Measurements from ENCODE around the gene L3HYPDH. TPM values are rescaled to one million over a fixed set of nuclear protein-coding genes. Genes with fewer than 3 reads are reported as not detected.

The L3HYPDH gene
- total and polyA plus RNA-seq, 12 donors: 7.5 to 16.6 (median 10.3) TPM

- no peak for TF ChIP-seq CTCF (IDR thresholded peaks at IDR 0.05)
- DNase-seq (no peak), ATAC-seq (peak in 1 of 8 donors; percentile 4)
- intact Hi-C loops (cut with DNase I): no loop called here
- Histone ChIP-seq H3K27me3 (no peaks in the 10 kb centered on the region), H3K4me3 (peak overlapping the region; percentile 78 to 96 (median 90)), H3K9me3 (no peaks in the 10 kb centered on the region), H3K27ac (peak overlapping the region in 9 of 10 donors; percentile 92 to 98 (median 96)), H3K4me1 (peaks cover 3 to 75% (median 55%) of the 10 kb centered on the region in 9 donors), H3K36me3 (peaks cover 0 to 26% (median 3%) of the 10 kb centered on the region in 9 donors)
- WGBS, 2 donors: 6% methylated on average over 16 of the region's 16 CpGs
Measured at GRCh38 chr14:59483363-59483762, 845 bp downstream of the L3HYPDH start.

- TF ChIP-seq CTCF (IDR thresholded peaks at IDR 0.05): no peak
- ATAC-seq (no peak), DNase-seq (peak in 1 of 2 donors; percentile 38)
- H3K27ac ChIP-seq: peak overlapping the region in 9 of 10 donors; percentile 92 to 98 (median 96)
- WGBS, 2 donors: 52 to 65% methylated on average over 6 of the region's 6 CpGs
- H3K4me3 ChIP-seq: peak overlapping the region; percentile 78 to 96 (median 90)
- intact Hi-C loops (cut with DNase I): no loop called here
- H3K4me1 ChIP-seq: peaks cover 3 to 69% (median 55%) of the 10 kb centered on the region in 9 donors
- H3K27me3 ChIP-seq: no peaks in the 10 kb centered on the region
- H3K9me3 ChIP-seq: no peaks in the 10 kb centered on the region
- H3K36me3 ChIP-seq: peaks cover 0 to 26% (median 0%) of the 10 kb centered on the region in 9 donors
Measured at GRCh38 chr14:59482541-59483331, 1.5 kb downstream of the L3HYPDH start.

- WGBS, 2 donors: 58 to 76% methylated on average over 2 of the region's 2 CpGs
- intact Hi-C loops (cut with DNase I): no loop called here
- H3K4me1 ChIP-seq: peaks cover 3 to 65% (median 55%) of the 10 kb centered on the region in 9 donors
- DNase-seq (no peak), ATAC-seq (no peak)
- H3K4me3 ChIP-seq: peak overlapping the region in 7 of 10 donors; percentile 78 to 96 (median 90)
- no peaks in the 10 kb centered on the region for H3K9me3 ChIP-seq
- no peak for TF ChIP-seq CTCF (IDR thresholded peaks at IDR 0.05)
- peak overlapping the region in 9 of 10 donors; percentile 16 to 98 (median 95) for H3K27ac ChIP-seq
- peaks cover 0 to 25% (median 0%) of the 10 kb centered on the region in 9 donors for H3K36me3 ChIP-seq
- H3K27me3 ChIP-seq: no peaks in the 10 kb centered on the region
Measured at GRCh38 chr14:59481871-59482540, 2.2 kb downstream of the L3HYPDH start.

GRCh38 chr14:59481407-59481806 is 2.8 kb downstream of the L3HYPDH start:
- intact Hi-C loops (cut with DNase I): no loop called here
- no peaks in the 10 kb centered on the region for H3K27me3 ChIP-seq
- ATAC-seq (no peak), DNase-seq (no peak)
- no peak for TF ChIP-seq CTCF (IDR thresholded peaks at IDR 0.05)
- peak overlapping the region in 1 of 10 donors; percentile 91 for H3K4me3 ChIP-seq
- WGBS, 2 donors: 94 to 97% methylated on average over 2 of the region's 2 CpGs
- peak overlapping the region in 3 of 10 donors; percentile 33 to 97 (median 92) for H3K27ac ChIP-seq
- H3K4me1 ChIP-seq: peaks cover 3 to 59% (median 52%) of the 10 kb centered on the region in 9 donors
- no peaks in the 10 kb centered on the region for H3K9me3 ChIP-seq
- H3K36me3 ChIP-seq: peaks cover 0 to 28% (median 0%) of the 10 kb centered on the region in 9 donors
